ENCODE measurements around the gene PRDX4.
"Not testable (repeated sequence)": the region's sequence is repeated elsewhere in the genome, so short reads cannot be mapped to it uniquely, and the experiment has no call there.

Gene PRDX4

DNA sequence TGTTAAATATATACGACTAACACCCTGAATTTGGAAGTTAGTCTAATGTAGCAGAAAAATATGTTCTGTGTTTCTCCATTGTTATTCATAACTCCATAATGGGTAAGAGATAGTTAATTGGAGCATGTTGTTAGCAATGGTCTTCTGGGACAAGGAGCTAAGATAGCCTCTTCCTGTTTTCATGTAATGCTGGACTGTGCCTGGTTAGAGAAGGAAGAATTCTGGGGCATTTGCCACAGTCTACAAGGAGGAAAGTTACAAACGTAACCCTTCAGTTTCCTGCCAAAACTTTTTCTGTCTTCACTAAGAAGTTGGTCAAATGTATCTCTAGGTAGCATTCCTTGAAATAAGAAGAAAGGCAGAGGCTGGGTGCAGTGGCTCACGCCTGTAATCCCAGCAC, 5.8 kb downstream of the PRDX4 start:
- no peak for DNase-seq (ENCODE audit: low read depth in 2 of 2)

GRCh38 chrX:23676486-23676885, 9.2 kb downstream of the PRDX4 start:
- DNase-seq (ENCODE audit: low read depth in 2 of 2): not testable (repeated sequence)

DNA sequence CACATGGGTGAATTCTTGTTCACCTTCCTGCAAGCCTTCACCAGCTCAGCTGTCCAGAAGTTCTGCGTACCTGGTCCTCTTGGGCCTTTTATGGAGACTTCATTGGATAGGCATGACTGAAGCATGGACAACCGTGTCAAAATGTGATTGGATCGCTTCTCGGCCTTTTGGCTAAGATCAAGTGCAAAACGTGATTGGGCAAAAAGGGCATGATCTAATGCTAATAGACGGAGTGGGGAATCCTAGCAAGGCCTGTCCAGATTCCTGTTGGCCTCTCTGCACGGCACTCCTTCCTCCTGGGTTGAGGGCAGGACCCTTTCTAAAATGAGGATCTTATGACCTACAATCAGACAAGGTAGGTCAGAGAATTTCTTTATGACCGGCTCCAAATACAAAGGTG, 24.9 kb downstream of the PRDX4 start:
- DNase-seq (ENCODE audit: low read depth in 2 of 2): no peak

GRCh38 chrX:23694606-23695005, 27.3 kb downstream of the PRDX4 start:
- no peak for DNase-seq (ENCODE audit: low read depth in 2 of 2)

GRCh38 chrX:23699636-23700194, 32.4 kb downstream of the PRDX4 start:
- DNase-seq (ENCODE audit: low read depth in 2 of 2): peak in 1 of 2 donors; percentile 11

- no peak for DNase-seq (ENCODE audit: low read depth in 2 of 2)
Measured at GRCh38 chrX:23704673-23705206, 37.4 kb downstream of the PRDX4 start.

- no peak for DNase-seq (ENCODE audit: low read depth in 2 of 2)
Measured at GRCh38 chrX:23705235-23705634, 37.9 kb downstream of the PRDX4 start.

GRCh38 chrX:23720117-23720677, 52.9 kb downstream of the PRDX4 start:
- DNase-seq (ENCODE audit: low read depth in 2 of 2): no peak

DNA sequence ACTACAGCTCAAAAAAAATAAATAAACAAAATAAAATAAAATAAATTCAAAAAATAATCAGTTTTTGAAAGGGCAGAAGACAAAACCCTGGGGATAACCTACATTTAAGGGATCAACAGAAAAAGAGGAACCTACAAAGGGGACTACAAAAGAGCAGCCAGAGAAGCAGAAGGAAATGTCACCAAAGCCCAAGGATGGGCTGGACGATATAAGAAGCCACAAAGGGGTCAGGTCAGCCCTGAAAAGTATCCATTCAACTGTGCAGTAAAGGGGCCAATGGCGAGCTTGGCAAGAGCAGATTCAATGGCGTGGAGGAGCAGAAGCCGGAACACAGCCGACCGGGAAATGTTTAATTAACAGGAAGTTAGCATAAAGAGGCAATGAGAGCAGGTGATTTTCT, 58.9 kb downstream of the PRDX4 start:
- no peak for DNase-seq (ENCODE audit: low read depth in 2 of 2)

- DNase-seq (ENCODE audit: low read depth in 2 of 2): no peak
Measured at GRCh38 chrX:23727206-23727605, 59.9 kb downstream of the PRDX4 start.

GRCh38 chrX:23729214-23729613, 61.9 kb downstream of the PRDX4 start:
- DNase-seq (ENCODE audit: low read depth in 2 of 2): no peak

DNA sequence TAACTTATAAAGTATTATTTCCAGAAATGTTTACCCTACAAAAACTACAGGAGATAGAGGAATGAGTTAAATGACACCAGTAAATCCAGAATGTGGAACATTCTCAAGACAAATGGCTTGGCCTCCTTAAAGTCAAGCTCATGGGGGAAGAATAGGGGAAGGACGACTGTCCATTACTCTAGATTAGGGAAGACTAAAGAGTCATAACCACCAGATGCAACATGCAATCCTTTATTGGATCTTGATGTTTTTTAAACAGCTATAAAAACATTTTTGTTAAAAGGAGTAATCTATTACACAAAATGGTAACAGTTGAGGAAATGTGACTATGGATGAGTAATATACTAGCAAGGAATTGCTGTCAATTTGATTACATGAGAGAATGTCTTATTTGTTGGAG, 64.7 kb downstream of the PRDX4 start:
- no peak for DNase-seq (ENCODE audit: low read depth in 2 of 2)

GRCh38 chrX:23732704-23733103, 65.4 kb downstream of the PRDX4 start:
- no peak for DNase-seq (ENCODE audit: low read depth in 2 of 2)
